Activated gamma-delta T cell treated with Interleukin-2 at 50 U/mL for 16 hours (primary cell): Measurements from ENCODE around the gene PRR5.
"Not testable (repeated sequence)": the region's sequence is repeated elsewhere in the genome, so short reads cannot be mapped to it uniquely, and the experiment has no call there.

ENCODE experiments used
- DNase-seq: peaks from one replicate; pipeline ENCODE4 v3.0.0-alpha.2; 2020

Gene PRR5, protein sequence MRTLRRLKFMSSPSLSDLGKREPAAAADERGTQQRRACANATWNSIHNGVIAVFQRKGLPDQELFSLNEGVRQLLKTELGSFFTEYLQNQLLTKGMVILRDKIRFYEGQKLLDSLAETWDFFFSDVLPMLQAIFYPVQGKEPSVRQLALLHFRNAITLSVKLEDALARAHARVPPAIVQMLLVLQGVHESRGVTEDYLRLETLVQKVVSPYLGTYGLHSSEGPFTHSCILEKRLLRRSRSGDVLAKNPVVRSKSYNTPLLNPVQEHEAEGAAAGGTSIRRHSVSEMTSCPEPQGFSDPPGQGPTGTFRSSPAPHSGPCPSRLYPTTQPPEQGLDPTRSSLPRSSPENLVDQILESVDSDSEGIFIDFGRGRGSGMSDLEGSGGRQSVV

GRCh38 chr22:44701824-44702478, at the start of gene PRR5:
Gene PRR5, plus strand, starts transcription at chr22:44702204. Its CDS starts 271 bp downstream, at chr22:44702475.
- DNase-seq = peak; percentile 78

DNA sequence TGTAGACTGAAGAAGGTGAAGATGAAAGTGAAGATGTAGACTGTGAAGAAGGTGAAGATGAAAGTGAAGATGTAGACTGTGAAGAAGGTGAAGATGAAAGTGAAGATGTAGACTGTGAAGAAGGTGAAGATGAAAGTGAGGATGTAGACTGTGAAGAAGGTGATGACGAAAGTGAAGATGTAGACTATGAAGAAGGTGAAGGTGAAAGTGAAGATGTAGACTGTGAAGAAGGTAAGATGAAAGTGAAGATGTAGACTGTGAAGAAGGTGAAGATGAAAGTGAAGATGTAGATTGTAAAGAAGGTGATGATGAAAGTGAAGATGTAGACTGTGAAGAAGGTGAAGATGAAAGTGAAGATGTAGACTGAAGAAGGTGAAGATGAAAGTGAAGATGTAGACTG, 49.1 kb upstream of the PRR5 start:
- DNase-seq = not testable (repeated sequence)

DNA sequence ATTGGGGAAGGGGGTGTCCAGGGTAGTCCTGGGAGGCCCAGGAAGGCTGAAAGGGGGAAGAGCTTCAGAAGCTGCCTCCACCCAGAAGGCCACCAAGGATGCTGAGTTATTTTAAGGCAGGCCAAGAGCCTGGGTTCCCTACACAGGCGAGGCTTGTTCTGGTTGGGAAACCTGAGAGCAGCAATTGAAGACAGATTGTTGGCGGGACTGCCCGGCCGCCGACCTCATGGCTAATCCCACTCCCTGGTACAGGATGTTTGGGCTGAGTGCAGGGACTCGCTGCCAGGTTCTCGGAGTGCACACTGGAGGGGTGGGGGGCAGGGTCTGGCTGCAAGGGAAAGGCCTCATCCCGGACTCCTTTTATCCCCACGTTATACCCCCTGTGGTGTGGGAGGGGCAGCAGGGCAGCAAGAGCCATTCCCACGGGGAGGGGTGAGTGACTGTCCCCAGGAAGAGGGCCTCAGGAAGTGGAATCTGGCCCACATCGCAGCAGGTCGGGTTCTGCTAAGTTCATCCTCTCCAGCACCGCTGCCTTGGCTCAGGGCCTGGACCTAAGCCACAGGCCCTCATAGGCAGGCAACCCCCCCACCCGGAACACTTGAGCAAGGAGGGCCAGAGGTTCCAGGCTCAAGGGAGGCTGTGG, 43.6 kb upstream of the PRR5 start:
- no peak for DNase-seq

DNA sequence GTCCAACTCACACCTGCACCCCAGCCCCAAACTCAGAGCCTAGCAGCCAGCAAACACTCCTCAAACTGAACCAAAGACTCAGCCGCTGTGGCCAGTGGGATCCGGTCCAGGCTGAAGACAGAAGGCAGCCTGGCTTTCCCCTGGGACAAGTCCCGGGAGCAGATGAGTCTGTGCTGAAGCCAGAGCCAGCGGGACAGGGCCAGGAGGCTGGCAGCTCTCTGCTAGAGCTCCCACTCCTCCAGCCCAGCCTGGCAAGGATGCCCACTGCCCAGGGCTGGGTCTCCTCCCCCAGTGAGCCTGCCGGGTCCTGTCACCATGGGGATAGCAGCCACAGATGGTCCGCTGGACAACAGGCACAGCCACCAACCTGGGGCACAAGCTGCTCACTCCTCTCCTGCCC, 42.9 kb upstream of the PRR5 start:
- DNase-seq = no peak

GRCh38 chr22:44660051-44660830, 41.8 kb upstream of the PRR5 start:
- no peak for DNase-seq

DNA sequence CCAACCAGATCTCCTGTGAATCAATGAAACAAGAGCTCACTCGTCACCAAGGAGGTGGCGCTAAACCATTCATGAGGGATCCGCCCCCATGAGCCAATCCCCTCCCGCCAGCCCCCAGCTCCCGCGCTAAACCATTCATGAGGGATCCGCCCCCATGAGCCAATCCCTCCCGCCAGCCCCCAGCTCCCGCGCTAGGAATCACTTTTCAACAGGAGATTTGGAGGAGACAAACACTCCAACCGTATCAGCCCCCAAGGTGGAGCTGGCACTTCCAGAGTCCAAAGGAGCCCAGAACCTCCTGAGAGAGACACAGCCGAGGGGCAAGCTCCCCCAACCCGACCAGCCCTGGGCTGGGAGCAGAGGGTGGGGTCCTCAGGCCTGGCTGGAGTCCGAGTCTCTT, 40.9 kb upstream of the PRR5 start:
- DNase-seq = no peak

DNA sequence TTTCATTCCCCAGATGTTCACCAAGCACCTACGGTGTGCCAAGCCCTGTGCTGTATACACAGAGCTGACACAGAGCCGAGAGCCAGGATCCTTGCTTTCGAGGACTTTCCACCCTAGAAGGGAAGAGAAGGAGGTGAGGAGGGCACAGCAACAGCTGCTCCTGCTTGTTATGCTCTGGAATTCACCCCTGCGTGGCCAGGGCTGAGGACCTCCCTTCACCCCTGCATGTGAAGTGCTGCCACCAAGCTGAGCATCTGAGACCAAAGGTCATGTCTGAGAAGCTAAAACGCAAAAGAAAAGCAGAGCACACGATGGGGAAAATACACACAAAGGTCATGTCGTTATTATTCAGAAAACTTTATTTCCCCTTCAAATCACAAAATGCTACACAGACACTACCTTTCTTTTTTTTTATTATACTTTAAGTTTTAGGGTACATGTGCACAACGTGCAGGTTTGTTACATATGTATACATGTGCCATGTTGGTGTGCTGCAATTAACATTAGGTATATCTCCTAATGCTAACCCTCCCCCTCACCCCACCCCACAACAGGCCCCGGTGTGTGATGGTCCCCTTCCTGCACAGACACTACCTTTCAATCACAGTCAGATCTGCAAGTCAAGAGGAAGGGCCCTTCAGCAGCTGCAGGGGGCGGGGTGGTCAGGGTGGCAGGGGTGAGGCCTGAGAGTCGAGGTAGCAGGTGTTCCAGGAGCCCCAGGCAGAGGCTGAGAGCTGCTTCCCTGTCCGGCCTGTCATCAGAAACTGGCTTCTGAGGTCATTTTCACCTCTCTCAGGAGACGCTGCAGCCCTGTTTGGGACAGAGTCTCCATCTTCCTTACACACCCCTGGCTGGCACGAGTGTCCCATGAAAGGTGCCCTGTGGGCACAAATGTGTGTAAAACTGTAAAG, 40.1 kb upstream of the PRR5 start:
- no peak for DNase-seq

DNA sequence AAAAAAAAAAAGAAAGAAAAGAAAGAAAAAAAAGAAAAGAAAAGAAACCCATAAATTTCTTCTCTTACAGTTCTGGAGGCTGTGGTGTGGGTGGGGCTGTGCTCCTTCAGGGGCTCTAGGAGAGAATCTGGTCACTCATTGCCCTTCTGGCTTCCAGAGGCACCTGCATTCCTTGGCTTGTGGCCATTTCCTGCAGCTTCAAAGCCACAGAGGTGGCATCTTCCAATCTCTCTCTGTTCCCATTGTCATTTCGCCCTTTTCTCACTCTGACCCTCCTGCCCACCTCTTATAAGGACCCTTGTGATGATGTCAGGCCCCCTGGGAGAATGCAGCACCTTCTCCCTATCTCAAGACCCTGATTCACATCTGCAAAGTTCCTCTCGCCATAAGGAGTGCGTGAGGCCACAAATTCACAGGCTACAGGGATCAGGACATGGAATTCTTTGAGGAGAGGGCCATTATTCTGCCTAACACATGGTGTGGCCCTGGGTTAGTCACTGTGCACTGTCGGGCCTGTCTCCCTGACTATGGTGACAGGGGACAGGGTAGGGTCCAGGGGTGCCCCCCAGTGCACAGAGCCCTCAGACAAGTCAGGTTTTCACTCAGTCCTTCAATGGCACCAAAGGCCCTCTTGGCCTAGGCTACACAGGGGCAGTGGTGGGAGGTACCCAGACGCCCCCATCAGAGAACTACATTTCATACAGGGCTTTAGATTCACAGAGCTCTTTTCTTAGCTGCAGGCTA, 38.6 kb upstream of the PRR5 start:
- DNase-seq = no peak

GRCh38 chr22:44664149-44664548, 37.9 kb upstream of the PRR5 start:
- DNase-seq = peak; percentile 55

DNA sequence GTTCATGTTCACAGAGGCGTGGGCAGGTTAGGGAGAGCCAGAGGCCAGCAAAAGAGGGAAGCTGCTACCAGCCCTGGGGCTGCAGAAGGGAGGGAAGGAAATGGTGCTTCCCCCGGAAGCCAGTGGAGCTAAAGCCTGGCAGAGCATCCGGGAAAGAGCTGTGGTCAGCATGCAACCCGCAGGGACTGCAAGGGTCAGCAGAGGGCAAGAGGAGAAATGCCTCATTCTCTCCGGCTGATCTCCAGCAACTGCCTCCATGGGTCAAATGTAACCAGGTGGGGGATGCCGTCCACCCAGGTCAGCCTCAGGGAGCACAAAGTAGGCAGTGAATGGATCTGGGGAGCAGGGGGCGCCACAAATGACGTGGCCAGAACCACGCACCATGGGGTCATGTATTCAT, 36.9 kb upstream of the PRR5 start:
- no peak for DNase-seq

DNA sequence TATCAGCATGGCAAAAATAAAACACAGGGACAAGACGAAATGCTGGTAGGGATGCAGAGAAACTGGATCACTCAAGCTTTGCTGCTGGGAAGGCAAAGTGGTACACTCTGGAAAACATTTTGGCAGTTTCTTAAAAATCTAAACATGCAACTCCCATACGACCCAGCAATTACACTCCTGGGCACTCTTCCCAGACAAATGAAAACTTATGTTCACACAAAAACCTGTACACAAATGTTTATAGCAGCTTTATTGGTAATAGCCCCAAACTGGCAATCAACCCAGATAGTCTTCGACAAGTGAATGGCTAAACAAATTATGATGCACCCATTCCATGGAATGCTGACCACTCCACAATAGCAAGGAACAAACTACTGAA, 35.8 kb upstream of the PRR5 start:
- DNase-seq = no peak

DNA sequence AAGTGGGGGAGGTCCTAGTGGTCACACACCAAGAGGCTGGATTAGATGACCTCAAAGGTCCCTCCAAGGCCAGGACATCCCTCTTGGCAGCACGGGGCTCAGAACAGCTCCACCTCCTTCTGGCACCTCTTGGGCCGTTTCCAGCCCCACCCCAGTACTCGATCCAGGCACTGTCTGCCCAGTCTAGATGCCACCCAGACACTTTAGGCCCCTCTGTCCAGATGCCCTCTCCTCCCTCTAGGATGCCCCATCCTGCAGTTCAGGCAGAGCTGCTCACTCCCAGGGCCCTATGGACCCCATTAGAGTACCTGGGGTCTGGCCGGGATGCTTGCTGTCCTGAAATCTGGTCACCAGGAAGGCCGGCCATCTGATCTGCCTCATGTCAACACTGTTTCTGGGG, 34.7 kb upstream of the PRR5 start:
- DNase-seq = no peak

DNA sequence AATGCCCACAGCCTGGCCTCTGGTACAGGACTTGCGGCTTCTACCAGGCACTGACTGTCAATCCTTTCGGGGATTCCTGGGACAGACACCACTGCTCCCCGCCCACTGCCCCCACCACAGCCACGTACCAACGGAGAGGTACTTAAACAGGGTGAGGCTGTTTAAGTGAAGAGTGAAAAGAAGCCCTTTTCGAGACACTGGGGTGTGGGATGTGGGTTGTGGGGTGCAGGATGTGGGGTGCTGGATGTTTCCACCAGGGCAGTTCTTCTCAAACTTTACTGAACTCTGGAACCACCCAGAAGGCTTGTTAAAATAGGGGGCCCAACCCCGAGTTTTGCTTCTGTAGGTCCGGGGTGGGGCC, 34.2 kb upstream of the PRR5 start:
- DNase-seq = peak; percentile 62

DNA sequence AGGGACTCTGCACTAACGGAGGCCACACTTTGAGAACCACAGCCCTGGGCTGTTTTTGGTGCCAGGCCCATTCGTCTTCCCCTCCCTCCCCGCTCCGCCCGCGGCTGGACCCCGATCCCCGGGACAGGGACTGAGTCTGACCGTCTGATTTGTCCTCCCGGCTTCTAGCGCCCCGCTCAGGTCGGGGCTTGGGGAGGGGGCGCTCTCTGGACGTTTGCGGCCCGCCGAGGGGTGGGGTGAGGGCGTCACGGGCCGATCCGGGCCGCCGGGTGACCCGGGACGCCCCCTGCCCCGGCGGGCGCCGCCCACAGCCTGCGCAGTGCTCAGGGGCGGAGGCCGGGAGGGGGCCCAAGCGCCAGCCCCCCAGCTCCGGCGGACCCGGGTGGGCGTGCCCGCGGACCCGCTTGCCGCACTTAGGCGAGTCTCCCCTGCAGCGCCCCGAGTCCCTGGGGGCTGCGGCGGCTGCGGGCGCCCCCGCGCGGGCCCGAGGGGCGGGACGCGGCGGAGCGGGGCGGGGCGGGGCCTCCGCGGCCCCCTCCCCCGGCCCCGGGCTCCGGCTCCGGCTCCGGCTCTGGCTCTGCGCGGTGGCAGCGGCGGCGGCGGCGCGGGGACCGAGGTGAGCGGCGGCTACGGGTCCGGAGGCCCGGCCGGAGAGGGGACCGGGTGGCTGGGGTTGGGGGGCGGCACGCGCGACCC, 33.7 kb upstream of the PRR5 start:
- DNase-seq = peak; percentile 26

DNA sequence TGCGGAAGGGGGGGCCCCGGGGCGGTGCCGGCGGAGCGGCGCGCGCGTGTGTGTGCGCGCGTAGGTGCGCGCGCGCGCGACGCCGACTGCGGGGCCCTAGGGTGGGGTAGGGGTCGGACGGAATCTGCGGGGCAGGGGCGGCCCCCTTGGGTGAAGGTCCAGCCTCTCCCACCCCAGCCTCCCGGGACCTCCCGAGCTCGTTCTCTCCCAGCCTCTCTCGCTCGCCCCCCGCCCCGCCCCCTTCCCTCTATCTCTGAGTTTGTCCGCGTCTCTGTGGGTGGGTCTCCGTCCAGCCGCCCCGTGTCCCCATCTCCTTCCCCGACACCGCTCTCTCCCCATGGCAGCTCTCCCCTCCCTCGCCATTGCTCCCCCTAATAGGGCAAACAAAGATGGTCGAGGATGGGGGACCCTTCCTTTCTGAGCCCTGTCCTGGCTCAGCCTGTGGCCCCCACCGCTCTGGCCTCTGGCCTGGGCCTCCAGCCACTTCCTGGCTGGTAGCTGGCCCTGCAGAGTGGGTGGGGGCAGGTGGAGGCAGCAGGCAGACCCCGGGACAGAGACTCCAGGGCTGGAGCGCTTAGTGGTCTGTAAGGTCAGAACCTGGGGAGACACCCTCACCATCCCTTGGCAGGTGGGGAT, 33.0 kb upstream of the PRR5 start:
- DNase-seq = no peak

DNA sequence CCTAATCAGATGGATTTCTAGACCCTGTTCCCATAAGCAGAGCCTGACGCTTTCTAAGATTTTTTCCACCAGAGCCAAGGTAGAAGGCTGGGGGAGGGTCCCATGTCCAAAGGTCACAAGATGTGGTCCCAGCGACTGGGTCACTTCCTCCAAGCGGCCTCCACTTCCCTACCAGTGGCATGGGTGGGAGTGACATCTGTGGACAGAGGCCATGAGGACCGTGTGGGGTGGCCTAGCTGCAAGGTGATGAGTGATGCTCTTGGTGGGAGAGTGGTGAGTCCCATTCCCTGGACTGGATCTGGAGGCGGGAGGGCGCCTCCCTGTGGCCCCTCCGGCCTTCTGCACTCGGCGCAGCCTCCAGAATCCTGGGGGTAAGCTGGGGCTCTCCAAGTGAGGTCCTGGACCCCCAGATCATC, 32.4 kb upstream of the PRR5 start:
- DNase-seq = no peak

GRCh38 chr22:44670220-44670988, 31.6 kb upstream of the PRR5 start:
- no peak for DNase-seq

- no peak for DNase-seq
These were observed 30.3 kb upstream of the PRR5 start for GRCh38 chr22:44671742-44672141.

- DNase-seq = no peak
These were observed 29.4 kb upstream of the PRR5 start for GRCh38 chr22:44672632-44673031.

DNA sequence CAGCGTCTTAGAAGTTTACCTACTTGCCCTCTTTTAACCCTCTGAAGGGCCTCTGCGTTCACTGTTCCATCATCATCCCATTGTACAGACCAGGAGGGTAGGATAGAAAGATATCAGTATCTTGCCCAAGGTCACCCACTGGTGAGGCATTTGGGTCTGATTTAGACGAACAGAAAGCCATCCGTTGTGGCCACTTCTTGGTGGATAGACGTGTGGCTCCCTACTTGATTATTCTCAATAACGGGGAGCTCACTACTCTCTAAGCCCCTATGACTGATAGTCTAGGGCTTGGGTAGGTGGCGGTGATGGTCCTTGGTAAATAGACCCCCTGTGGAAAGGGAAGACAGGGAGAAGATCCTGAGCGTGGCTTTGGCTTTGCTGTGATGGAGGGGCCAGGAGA, 28.6 kb upstream of the PRR5 start:
- no peak for DNase-seq
